Measurements from ENCODE around the gene ARFGAP1.
"Not testable (repeated sequence)": the region's sequence is repeated elsewhere in the genome, so short reads cannot be mapped to it uniquely, and the experiment has no call there.

Gene ARFGAP1

GRCh38 chr20:63322146-63322932, 49.7 kb downstream of the ARFGAP1 start:
- DNase-seq = no peak

GRCh38 chr20:63322933-63323273, 50.3 kb downstream of the ARFGAP1 start:
- no peak for DNase-seq

GRCh38 chr20:63323357-63323981, 50.9 kb downstream of the ARFGAP1 start:
- DNase-seq = no peak

- no peak for DNase-seq
Measured at GRCh38 chr20:63325021-63325471, 52.4 kb downstream of the ARFGAP1 start.

- no peak for DNase-seq
Measured at GRCh38 chr20:63325554-63326313, 53.1 kb downstream of the ARFGAP1 start.

GRCh38 chr20:63326314-63327230, 54.0 kb downstream of the ARFGAP1 start:
- DNase-seq = no peak

GRCh38 chr20:63327231-63327745, 54.7 kb downstream of the ARFGAP1 start:
- no peak for DNase-seq

- DNase-seq = no peak
Measured at GRCh38 chr20:63328026-63328700, 55.5 kb downstream of the ARFGAP1 start.

- DNase-seq = no peak
Measured at GRCh38 chr20:63328718-63329275, 56.2 kb downstream of the ARFGAP1 start.

- no peak for DNase-seq
Measured at GRCh38 chr20:63329331-63330083, 56.9 kb downstream of the ARFGAP1 start.

- DNase-seq = no peak
Measured at GRCh38 chr20:63330084-63330760, 57.6 kb downstream of the ARFGAP1 start.

GRCh38 chr20:63330940-63331339, 58.3 kb downstream of the ARFGAP1 start:
- DNase-seq = no peak

- no peak for DNase-seq
Measured at GRCh38 chr20:63331741-63332400, 59.3 kb downstream of the ARFGAP1 start.

GRCh38 chr20:63332488-63333240, 60.1 kb downstream of the ARFGAP1 start:
- no peak for DNase-seq

GRCh38 chr20:63333241-63333836, 60.7 kb downstream of the ARFGAP1 start:
- DNase-seq = no peak

- no peak for DNase-seq
Measured at GRCh38 chr20:63334356-63334755, 61.7 kb downstream of the ARFGAP1 start.

- DNase-seq = not testable (repeated sequence)
Measured at GRCh38 chr20:63335060-63335459, 62.4 kb downstream of the ARFGAP1 start.

- DNase-seq = no peak
Measured at GRCh38 chr20:63335711-63336110, 63.1 kb downstream of the ARFGAP1 start.

Measured in NCI-H1105 (cell line).